Cortex of kidney (tissue), 1 donor: ENCODE measurements around the gene VWA5B2.

Experiments
- DNase-seq: peaks from one replicate; lab custom pipeline; 2025; lab: John Stamatoyannopoulos, UW

Gene VWA5B2

GRCh38 chr3:184223946-184224345 is 5.4 kb upstream of the VWA5B2 start:
- DNase-seq: no peak

GRCh38 chr3:184227481-184227935 is 1.9 kb upstream of the VWA5B2 start:
- DNase-seq: no peak

- DNase-seq: no peak
These were observed 828 bp upstream of the VWA5B2 start for GRCh38 chr3:184228376-184229137.

GRCh38 chr3:184230081-184230602 is 757 bp downstream of the VWA5B2 start:
- DNase-seq: no peak

GRCh38 chr3:184230603-184231528 is 1.5 kb downstream of the VWA5B2 start:
- no peak for DNase-seq

GRCh38 chr3:184231671-184232070 is 2.3 kb downstream of the VWA5B2 start:
- no peak for DNase-seq

- DNase-seq: no peak
These were observed 3.9 kb downstream of the VWA5B2 start for GRCh38 chr3:184233127-184233843.

- DNase-seq: no peak
These were observed 4.8 kb downstream of the VWA5B2 start for GRCh38 chr3:184234224-184234623.

GRCh38 chr3:184234671-184235380 is 5.4 kb downstream of the VWA5B2 start:
- DNase-seq: no peak

- DNase-seq: no peak
These were observed 6.1 kb downstream of the VWA5B2 start for GRCh38 chr3:184235381-184236032.

- no peak for DNase-seq
These were observed 6.6 kb downstream of the VWA5B2 start for GRCh38 chr3:184236033-184236410.

- DNase-seq: no peak
These were observed 7.3 kb downstream of the VWA5B2 start for GRCh38 chr3:184236636-184237035.

- no peak for DNase-seq
These were observed 7.8 kb downstream of the VWA5B2 start for GRCh38 chr3:184237211-184237610.

GRCh38 chr3:184237807-184238206 is 8.4 kb downstream of the VWA5B2 start:
- DNase-seq: no peak

GRCh38 chr3:184238246-184238818 is 8.9 kb downstream of the VWA5B2 start:
- DNase-seq: no peak

- no peak for DNase-seq
These were observed 9.8 kb downstream of the VWA5B2 start for GRCh38 chr3:184239221-184239620.

GRCh38 chr3:184239708-184240107 is 10.3 kb downstream of the VWA5B2 start:
- DNase-seq: no peak

GRCh38 chr3:184240384-184241140 is 11.2 kb downstream of the VWA5B2 start:
- DNase-seq: no peak

GRCh38 chr3:184241141-184241446 is 11.7 kb downstream of the VWA5B2 start:
- no peak for DNase-seq
